Stimulated activated CD4-positive, alpha-beta T cell treated with anti-CD3 and anti-CD28 coated beads, Interleukin-1b, Interleukin-23, amount 100 ng/mL, for 4 hours (primary cell): ENCODE measurements around the gene CCDC28B.

ENCODE experiments used
- DNase-seq, 2 donors: peaks; one replicate each; pipeline ENCODE4 v3.0.0-alpha.2; 2020; ENCODE audit warnings: low read depth in 2 of 2

The CCDC28B gene

GRCh38 chr1:32221980-32222755, 21.8 kb downstream of the CCDC28B start, which contains the start of the genes EIF3I and TMEM234:
EIF3I (plus strand) TSS chr1:32222407; CDS start chr1:32222442, 35 bp downstream.
TMEM234 (minus strand) TSS chr1:32222353; CDS start chr1:32222322, 31 bp downstream.
- peak; percentile 78 to 83 for DNase-seq

- DNase-seq = no peak
Measured at GRCh38 chr1:32223683-32224082, 23.3 kb downstream of the CCDC28B start.

DNA sequence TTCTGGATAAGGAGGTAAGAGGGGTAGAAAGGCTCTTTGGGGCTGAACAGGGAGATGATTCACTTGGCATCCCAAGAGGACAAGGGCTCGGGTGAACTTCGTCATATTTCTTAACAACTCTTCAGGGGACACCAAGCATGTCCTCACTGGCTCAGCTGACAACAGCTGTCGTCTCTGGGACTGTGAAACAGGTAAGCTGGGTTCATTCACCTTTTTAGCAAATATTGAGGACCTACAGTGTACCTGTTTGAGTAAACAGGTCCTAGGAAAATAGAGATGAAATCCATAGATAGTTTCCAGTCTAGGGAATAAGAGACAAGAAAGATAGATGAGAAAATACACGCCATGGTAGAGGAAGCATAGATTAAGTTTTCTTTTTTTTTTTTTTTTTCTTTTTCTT, 23.9 kb downstream of the CCDC28B start:
- DNase-seq = no peak

- no peak for DNase-seq
Measured at GRCh38 chr1:32228771-32229170, 28.4 kb downstream of the CCDC28B start.

- DNase-seq = no peak
Measured at GRCh38 chr1:32231843-32232432, 31.5 kb downstream of the CCDC28B start.

DNA sequence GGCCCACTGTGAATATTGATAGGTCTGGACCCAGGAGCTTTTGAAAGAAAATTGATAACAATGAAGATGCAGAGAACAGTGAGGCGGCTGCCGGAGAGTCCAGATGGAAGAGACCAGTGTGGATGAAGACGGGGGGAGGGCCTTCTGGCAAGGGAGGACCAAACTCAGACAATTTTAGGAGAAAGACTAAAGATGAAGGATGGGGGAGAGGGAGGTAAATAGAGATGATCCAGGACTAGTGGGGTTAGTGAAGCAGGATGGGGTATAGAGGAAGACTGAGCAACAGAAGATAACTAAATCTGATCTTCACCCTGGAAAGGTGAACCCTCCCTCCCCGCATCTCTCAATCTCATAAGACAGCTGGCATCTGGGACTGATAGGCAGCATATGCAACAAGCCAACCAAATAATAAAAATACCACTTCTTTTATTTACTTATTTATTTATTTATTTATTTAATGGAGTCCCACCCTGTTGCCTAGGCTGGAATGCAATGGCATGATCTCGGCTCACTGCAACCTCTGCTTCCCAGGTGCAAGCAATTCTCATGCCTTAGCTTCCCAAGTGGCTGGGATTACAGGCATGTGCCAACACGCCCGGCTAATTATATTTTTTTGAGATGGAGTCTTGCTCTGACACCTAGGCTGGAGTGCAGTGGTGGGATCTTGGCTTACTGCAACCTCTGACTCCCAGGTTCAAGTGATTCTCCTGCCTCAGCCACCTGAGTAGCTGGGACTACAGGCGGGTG, 32.3 kb downstream of the CCDC28B start:
- DNase-seq = no peak

GRCh38 chr1:32234792-32235191, 34.4 kb downstream of the CCDC28B start:
- DNase-seq = no peak

DNA sequence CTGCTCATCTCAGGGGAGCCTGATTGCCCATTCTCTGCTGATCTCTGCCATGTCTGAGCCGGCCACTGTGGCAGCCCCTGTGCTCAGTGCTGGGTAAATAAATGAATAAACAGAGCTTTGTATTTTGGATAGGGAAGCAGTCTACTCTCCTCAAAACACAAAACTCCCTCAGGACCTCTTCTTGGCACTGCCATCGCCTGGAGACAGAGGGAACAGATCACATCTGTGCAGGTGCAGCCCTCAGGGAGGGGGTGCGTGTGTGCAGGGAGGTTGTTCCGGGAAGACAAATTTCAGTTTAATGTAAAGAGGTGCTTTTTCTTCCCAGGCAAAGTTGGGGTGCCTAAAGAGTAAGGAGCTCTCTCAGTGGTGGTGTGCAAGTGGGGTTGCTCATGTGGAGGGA, 38.9 kb downstream of the CCDC28B start:
- no peak for DNase-seq

DNA sequence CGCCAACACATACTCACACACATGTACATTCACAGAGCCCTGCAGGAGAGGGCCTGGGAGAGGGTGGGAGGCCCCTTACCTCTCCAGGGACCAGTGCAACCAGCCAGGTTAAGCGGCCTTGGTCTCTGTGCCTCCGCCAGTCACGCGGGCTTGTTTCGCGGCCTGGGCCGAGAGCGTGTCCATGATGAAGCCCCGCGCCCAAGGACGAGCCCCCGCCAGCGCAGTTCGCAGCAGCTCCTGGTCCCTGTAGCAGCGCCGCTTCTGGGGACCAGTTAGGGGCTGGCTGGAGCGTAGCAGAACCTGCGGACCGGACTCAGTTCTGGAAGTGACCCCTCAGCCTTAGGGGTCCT, 39.4 kb downstream of the CCDC28B start:
- no peak for DNase-seq

DNA sequence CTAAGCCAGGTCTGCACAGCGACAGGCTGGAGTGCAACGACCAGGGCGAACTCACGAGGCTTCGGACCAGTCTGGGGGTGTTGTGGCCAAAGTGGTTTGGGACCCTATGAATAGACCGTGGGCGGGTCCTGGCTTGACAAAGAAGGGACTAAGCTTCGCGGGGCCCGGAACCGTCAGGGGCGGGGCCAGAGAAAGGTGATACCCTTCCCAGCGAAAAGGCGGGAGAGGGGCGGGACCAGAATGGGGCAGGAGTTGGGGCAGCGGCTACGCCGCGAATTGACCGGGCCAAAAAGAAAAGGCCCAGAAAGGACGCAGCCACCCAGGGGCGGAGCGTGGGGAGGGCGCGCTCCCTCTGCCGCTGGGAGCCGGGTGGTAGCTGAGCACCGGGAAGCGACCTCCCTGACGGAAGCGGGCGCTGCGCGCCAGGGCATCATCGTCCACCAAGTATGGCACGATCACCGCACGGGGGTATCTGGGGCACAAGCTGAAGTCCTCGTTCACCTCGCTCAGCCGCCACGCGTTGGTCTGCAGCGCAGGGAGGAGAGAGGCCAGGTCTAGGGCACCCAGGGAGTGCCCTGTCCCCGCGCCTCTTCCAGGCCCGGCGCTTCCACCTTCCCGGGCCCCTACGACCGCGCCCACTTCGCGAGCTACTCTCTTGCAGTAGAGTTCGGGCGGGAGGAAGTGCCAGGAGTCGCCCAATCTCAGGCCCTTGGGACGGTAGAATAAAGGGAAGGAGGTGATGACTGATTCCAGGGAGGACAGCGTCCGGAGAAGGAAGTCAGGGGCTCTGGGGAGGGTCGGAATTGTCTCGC, 40.0 kb downstream of the CCDC28B start:
- DNase-seq = peak in 1 of 2 donors; percentile 36

GRCh38 chr1:32241001-32241763, 40.8 kb downstream of the CCDC28B start:
- peak in 1 of 2 donors; percentile 31 for DNase-seq

DNA sequence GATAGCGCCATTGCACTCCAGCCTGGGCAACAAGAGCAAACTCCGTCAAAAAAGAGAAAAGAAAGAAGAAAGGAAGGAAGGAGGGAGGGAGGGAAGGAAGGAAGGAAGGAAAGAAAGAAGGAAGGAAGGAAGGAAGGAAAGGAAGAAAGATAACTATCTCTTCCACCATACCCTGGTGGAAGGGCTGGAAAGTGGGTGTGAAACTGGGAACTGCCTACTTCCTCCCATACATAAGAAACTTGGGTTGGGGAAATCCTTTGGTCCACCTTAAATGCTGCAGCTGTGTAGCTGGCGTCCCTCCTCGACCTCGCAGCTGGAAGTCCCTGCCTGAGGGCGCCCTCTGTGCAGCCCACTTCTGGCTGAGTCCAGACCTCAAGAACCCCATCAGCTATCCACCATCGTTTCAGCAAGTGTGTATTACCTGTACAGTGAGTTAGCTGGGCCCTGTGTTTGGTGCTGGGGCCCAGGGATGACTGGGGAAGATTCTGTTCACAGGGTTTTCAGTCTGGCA, 42.0 kb downstream of the CCDC28B start:
- no peak for DNase-seq

DNA sequence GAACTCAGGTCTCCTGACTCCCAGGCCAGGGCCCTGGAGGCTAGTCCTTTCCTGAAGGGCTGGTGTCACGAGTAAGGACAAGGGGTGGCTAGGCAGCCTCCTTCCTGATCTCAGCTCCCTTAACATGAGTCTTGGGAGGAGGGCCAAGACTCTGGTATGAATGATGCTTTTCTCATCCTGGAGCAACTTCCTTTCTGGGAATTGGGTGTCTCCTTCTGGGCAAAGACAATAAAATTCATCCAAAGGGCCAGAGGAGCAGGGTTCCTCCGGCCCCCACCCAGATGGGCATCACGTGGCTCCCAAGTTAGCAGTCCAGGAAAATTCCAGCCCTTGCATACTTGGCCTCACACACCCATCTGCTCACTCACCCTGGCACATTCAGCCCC, 46.5 kb downstream of the CCDC28B start, which contains the start of gene FAM167B:
TSS of gene FAM167B (plus strand) at position 335 of the 386 bp plus-strand sequence. CDS start 200 bp downstream, outside the sequence.
- DNase-seq = no peak

DNA sequence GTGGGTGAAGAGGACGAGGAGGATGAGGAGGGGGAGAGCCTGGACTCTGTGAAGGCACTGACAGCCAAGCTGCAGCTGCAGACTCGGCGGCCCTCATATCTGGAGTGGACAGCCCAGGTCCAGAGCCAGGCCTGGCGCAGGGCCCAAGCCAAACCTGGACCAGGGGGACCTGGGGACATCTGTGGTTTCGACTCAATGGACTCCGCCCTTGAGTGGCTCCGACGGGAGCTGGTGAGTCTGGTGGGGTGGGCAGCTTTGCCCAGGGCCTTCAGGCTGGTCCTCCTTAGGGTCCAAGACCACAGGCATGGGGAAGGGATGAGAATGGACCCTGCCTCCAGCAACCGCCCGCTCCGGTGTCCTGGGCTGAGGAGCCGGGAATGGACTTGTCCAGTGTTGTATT, 47.1 kb downstream of the CCDC28B start:
- DNase-seq = no peak

- DNase-seq = peak; percentile 60 to 76
Measured at GRCh38 chr1:32247983-32248889, 47.8 kb downstream of the CCDC28B start.

- DNase-seq = peak; percentile 56 to 72
Measured at GRCh38 chr1:32249831-32250525, 49.6 kb downstream of the CCDC28B start.

DNA sequence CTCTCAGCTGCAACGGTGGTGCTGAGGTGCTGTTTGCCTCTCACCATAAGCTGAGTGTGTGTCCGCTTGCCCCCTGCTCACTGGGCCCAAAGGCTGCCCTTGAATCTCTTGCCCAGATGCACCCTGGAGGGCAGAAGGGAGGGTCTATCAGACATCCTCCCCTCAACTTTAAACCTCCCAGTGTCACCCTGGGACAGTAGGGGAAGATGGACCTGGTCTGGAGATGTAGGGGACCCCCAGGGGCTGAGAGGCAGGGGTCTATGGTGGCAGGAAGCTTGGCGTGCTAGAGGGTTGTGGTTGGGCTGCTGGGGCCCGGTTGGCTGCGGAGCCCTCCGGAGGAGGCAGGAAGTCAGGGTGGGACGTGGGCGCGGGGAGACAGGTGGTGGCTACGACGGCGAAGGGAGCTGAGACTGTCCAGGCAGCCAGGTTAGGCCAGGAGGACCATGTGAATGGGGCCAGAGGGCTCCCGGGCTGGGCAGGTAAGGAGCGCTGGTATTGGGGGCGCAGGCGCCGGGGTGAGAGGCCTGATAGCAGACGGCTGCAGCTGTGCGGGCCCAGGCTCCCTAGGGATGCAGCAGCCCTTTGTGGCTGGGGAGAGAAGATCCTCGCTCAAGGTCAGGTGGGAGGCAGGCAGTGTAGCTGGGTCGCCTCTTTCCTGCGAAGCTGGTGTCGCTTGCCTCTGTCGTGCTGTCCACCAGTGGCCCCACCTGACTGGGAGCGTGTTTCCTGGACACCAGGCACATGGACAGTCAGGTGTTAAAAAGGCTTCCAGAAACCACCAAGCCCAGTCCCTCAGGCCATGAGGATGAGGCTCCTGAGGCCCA, 50.7 kb downstream of the CCDC28B start, which contains the start of gene LCK:
TSS of gene LCK (plus strand) at position 373 of the 824 bp plus-strand sequence. CDS start 23,065 bp downstream, outside the sequence.
- DNase-seq = peak; percentile 47 to 59
